GM23338 (cell line): ENCODE results near the gene SRGAP3. TPM values are rescaled to one million over a fixed set of nuclear protein-coding genes. Genes with fewer than 3 reads are reported as not detected.

Source experiments
- ATAC-seq: fragments of 200-7000 bp; cut with Tn5 transposase; 3 replicates; pipeline ENCODE4 v1.9.1; 2020
- DNase-seq: peaks from one replicate; pipeline ENCODE4 v3.0.0-alpha.2; 2015; ENCODE audit warnings: low spot score
- H2AFZ ChIP-seq: fragments of 200-600 bp; sonication (generic); 2 replicates; pipeline ENCODE4 v1.8.0; 2016; ENCODE audit warnings: antibody characterized with exemption, mild to moderate bottlenecking, moderate library complexity
- H3F3A ChIP-seq: fragments of 200-600 bp; sonication (generic); replicated peaks from 2 replicates; pipeline ENCODE4 v1.8.0; 2017; ENCODE audit warnings: antibody characterized with exemption, mixed run types, low read depth
- H3K27ac ChIP-seq: fragments of 200-600 bp; sonication (generic); 2 replicates; pipeline ENCODE4 v1.6.1; 2016; ENCODE audit warnings: low read depth
- H3K27me3 ChIP-seq: fragments of 200-600 bp; sonication (generic); 2 replicates; pipeline ENCODE4 v1.8.0; 2016; ENCODE audit warnings: mild to moderate bottlenecking, mixed run types, moderate library complexity; ENCODE audit not compliant: insufficient read depth
- H3K36me3 ChIP-seq: fragments of 200-600 bp; sonication (generic); 2 replicates; pipeline ENCODE4 v1.8.0; 2016; ENCODE audit warnings: mild to moderate bottlenecking; ENCODE audit not compliant: insufficient read depth
- H3K4me1 ChIP-seq: fragments of 200-600 bp; sonication (generic); 2 replicates; pipeline ENCODE4 v1.8.0; 2016; ENCODE audit warnings: mild to moderate bottlenecking, moderate library complexity; ENCODE audit not compliant: insufficient read depth
- H3K4me2 ChIP-seq: fragments of 200-600 bp; sonication (generic); 2 replicates; pipeline ENCODE4 v1.7.1; 2017; ENCODE audit warnings: mixed run types
- H3K4me3 ChIP-seq: fragments of 200-600 bp; sonication (generic); 2 replicates; pipeline ENCODE4 v1.6.1; 2016; ENCODE audit warnings: mixed run types
- H3K79me2 ChIP-seq: fragments of 200-600 bp; sonication (generic); replicated peaks from 2 replicates; pipeline ENCODE4 v1.8.0; 2017; ENCODE audit warnings: mild to moderate bottlenecking; ENCODE audit not compliant: insufficient read depth
- H3K9me2 ChIP-seq: fragments of 200-600 bp; sonication (generic); 2 replicates; pipeline ENCODE4 v1.8.0; 2017; ENCODE audit not compliant: insufficient read depth
- H4K20me1 ChIP-seq: fragments of 200-600 bp; sonication (generic); replicated peaks from 2 replicates; pipeline ENCODE4 v1.8.0; 2017; ENCODE audit warnings: mild to moderate bottlenecking; ENCODE audit not compliant: insufficient read depth
- H3K27ac Mint-ChIP-seq: 2 replicates; pipeline ENCODE4 v1.8.0; 2020; ENCODE audit warnings: inconsistent platforms, mild to moderate bottlenecking, moderate library complexity, mixed read lengths
- H3K27me3 Mint-ChIP-seq: 3 replicates; pipeline ENCODE4 v1.8.0; 2022; ENCODE audit warnings: low read depth, mild to moderate bottlenecking, moderate library complexity, mixed read lengths, inconsistent platforms; ENCODE audit not compliant: insufficient read depth, poor library complexity
- H3K36me3 Mint-ChIP-seq: 3 replicates; pipeline ENCODE4 v1.8.0; 2021; ENCODE audit warnings: low read depth, mild to moderate bottlenecking, inconsistent platforms, moderate library complexity, mixed read lengths
- H3K4me1 Mint-ChIP-seq: 3 replicates; pipeline ENCODE4 v1.8.0; 2020; ENCODE audit warnings: mild to moderate bottlenecking, inconsistent platforms, mixed read lengths
- H3K4me3 Mint-ChIP-seq: 3 replicates; pipeline ENCODE4 v1.8.0; 2021; ENCODE audit warnings: moderate library complexity, mild to moderate bottlenecking, inconsistent platforms, mixed read lengths
- H3K9me3 Mint-ChIP-seq: 3 replicates; pipeline ENCODE4 v1.8.0; 2020; ENCODE audit warnings: moderate library complexity, mild to moderate bottlenecking, inconsistent platforms, mixed read lengths
- CREB1 ChIP-seq: fragments of 250-450 bp; sonication (Bioruptor Pico); IDR thresholded peaks from 2 replicates; pipeline ENCODE4 v1.5.0; 2020; ENCODE audit warnings: low read depth, mild to moderate bottlenecking, moderate library complexity
- CTCF ChIP-seq, 2 experiments: fragments of 200-600 bp in 1 of 2; sonication (generic) in 1 of 2; conservative IDR thresholded peaks; 2 replicates each; pipeline versions ENCODE4 v1.5.1 to v1.6.1; 2016 to 2017; ENCODE audit warnings: antibody characterized with exemption in 2 of 2, low read depth in 2 of 2, mild to moderate bottlenecking in 2 of 2, moderate library complexity in 1 of 2
- EZH2 ChIP-seq: fragments of 200-600 bp; sonication (generic); IDR thresholded peaks from one replicate; pipeline ENCODE4 v1.8.0; 2017; ENCODE audit warnings: antibody characterized with exemption, mild to moderate bottlenecking, low read depth; ENCODE audit not compliant: unreplicated experiment
- EZH2phosphoT487 ChIP-seq: fragments of 200-600 bp; sonication (generic); IDR thresholded peaks from one replicate; pipeline ENCODE4 v1.8.1; 2018; ENCODE audit warnings: antibody characterized with exemption; ENCODE audit not compliant: unreplicated experiment
- JUNB ChIP-seq: IDR thresholded peaks from one replicate; pipeline ENCODE4 v1.6.1; 2016; ENCODE audit warnings: antibody characterized with exemption; ENCODE audit not compliant: unreplicated experiment
- NANOG ChIP-seq: IDR thresholded peaks from 2 replicates; pipeline ENCODE4 v1.6.1; 2016; ENCODE audit warnings: antibody characterized with exemption, borderline replicate concordance
- POLR2AphosphoS5 ChIP-seq: IDR thresholded peaks from 2 replicates; pipeline ENCODE4 v1.6.1; 2016; ENCODE audit warnings: antibody characterized with exemption, low read depth
- STAT1 ChIP-seq: IDR thresholded peaks from one replicate; pipeline ENCODE4 v1.6.1; 2016; ENCODE audit warnings: antibody characterized with exemption; ENCODE audit not compliant: unreplicated experiment
- ZNF114 ChIP-seq: fragments of 250-450 bp; sonication (Bioruptor Pico); IDR thresholded peaks from 2 replicates; pipeline ENCODE4 v1.5.0; 2020; ENCODE audit warnings: mild to moderate bottlenecking, moderate library complexity
- ZNF331 ChIP-seq: fragments of 250-450 bp; sonication (Bioruptor Pico); IDR thresholded peaks from 2 replicates; pipeline ENCODE4 v1.5.0; 2020; ENCODE audit warnings: low read depth, mild to moderate bottlenecking, moderate library complexity
- polyA plus RNA-seq: library from polyadenylated mRNA; unstranded; fragments of >200 nt; fragmentation: Nextera tagmentation; extraction: Ambion mirVana; gene quantifications from 2 replicates; pipeline ENCODE4 v1.2.1, GENCODE V29; 2016
- total RNA-seq: library from RNA; depleted of rRNA; stranded (reverse); fragments of >200 nt; shearing (Covaris generic); gene quantifications from 2 replicates; pipeline ENCODE4 v1.2.3, GENCODE V29; 2014
- TF ChIP-seq, protein P1 (sequence below): IDR thresholded peaks from one replicate; pipeline ENCODE4 v1.6.1; 2018; ENCODE audit warnings: antibody characterized with exemption; ENCODE audit not compliant: unreplicated experiment
- TF ChIP-seq, protein P2 (sequence below): IDR thresholded peaks from 2 replicates; pipeline ENCODE4 v1.6.1; 2016; ENCODE audit warnings: antibody characterized with exemption
- TF ChIP-seq, protein P3 (sequence below): fragments of 250-450 bp; sonication (Bioruptor Pico); IDR thresholded peaks from 2 replicates; pipeline ENCODE4 v1.5.0; 2020; ENCODE audit warnings: mild to moderate bottlenecking, moderate library complexity

The SRGAP3 gene
- total and polyA plus RNA-seq, 2 experiments from 2014 or later = 6.4 to 9.4 TPM

DNA sequence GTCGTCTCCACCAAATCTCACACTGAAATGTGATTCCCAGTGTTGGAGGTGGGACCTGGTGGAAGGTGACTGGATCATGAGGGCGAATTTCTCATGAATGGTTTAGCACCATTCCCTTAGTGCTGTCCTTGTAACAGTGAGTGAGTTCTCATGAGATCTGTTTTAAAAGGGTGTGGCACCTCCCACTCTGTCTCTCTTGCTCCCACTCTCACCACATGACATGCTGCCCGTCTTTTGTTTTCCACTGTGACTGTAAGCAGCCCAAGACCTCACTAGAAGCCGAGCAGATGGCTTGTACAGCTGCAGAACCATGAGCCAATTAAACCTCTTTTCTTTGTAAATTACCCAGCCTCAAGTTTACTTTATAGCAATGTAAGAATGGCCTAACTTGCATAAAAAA, 307.3 kb downstream of the SRGAP3 start:
- H3K36me3 ChIP-seq = peaks cover 37% of the 10 kb centered on the region; the same call in 1 of the 2 replicates
- H3F3A ChIP-seq = no peaks in the 10 kb centered on the region
- ATAC-seq = no peak
- no peaks in the 10 kb centered on the region for H3K4me1 Mint-ChIP-seq
- TF ChIP-seq EZH2 (no peak), CTCF (conservative IDR thresholded peaks at IDR 0.05; ENCODE audit: low read depth in 2 of 2) (no peak), ZNF331 (CRISPR knock-in tag) (no peak), ZNF114 (CRISPR knock-in tag) (no peak), EZH2phosphoT487 (no peak), STAT1 (no peak), CREB1 (CRISPR knock-in tag) (no peak), POLR2AphosphoS5 (no peak), JUNB (no peak), NANOG (no peak)
- TF ChIP-seq, protein P1, sequence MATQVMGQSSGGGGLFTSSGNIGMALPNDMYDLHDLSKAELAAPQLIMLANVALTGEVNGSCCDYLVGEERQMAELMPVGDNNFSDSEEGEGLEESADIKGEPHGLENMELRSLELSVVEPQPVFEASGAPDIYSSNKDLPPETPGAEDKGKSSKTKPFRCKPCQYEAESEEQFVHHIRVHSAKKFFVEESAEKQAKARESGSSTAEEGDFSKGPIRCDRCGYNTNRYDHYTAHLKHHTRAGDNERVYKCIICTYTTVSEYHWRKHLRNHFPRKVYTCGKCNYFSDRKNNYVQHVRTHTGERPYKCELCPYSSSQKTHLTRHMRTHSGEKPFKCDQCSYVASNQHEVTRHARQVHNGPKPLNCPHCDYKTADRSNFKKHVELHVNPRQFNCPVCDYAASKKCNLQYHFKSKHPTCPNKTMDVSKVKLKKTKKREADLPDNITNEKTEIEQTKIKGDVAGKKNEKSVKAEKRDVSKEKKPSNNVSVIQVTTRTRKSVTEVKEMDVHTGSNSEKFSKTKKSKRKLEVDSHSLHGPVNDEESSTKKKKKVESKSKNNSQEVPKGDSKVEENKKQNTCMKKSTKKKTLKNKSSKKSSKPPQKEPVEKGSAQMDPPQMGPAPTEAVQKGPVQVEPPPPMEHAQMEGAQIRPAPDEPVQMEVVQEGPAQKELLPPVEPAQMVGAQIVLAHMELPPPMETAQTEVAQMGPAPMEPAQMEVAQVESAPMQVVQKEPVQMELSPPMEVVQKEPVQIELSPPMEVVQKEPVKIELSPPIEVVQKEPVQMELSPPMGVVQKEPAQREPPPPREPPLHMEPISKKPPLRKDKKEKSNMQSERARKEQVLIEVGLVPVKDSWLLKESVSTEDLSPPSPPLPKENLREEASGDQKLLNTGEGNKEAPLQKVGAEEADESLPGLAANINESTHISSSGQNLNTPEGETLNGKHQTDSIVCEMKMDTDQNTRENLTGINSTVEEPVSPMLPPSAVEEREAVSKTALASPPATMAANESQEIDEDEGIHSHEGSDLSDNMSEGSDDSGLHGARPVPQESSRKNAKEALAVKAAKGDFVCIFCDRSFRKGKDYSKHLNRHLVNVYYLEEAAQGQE = no peak
- TF ChIP-seq, protein P2, sequence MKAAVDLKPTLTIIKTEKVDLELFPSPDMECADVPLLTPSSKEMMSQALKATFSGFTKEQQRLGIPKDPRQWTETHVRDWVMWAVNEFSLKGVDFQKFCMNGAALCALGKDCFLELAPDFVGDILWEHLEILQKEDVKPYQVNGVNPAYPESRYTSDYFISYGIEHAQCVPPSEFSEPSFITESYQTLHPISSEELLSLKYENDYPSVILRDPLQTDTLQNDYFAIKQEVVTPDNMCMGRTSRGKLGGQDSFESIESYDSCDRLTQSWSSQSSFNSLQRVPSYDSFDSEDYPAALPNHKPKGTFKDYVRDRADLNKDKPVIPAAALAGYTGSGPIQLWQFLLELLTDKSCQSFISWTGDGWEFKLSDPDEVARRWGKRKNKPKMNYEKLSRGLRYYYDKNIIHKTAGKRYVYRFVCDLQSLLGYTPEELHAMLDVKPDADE = no peak
- TF ChIP-seq, protein P3, sequence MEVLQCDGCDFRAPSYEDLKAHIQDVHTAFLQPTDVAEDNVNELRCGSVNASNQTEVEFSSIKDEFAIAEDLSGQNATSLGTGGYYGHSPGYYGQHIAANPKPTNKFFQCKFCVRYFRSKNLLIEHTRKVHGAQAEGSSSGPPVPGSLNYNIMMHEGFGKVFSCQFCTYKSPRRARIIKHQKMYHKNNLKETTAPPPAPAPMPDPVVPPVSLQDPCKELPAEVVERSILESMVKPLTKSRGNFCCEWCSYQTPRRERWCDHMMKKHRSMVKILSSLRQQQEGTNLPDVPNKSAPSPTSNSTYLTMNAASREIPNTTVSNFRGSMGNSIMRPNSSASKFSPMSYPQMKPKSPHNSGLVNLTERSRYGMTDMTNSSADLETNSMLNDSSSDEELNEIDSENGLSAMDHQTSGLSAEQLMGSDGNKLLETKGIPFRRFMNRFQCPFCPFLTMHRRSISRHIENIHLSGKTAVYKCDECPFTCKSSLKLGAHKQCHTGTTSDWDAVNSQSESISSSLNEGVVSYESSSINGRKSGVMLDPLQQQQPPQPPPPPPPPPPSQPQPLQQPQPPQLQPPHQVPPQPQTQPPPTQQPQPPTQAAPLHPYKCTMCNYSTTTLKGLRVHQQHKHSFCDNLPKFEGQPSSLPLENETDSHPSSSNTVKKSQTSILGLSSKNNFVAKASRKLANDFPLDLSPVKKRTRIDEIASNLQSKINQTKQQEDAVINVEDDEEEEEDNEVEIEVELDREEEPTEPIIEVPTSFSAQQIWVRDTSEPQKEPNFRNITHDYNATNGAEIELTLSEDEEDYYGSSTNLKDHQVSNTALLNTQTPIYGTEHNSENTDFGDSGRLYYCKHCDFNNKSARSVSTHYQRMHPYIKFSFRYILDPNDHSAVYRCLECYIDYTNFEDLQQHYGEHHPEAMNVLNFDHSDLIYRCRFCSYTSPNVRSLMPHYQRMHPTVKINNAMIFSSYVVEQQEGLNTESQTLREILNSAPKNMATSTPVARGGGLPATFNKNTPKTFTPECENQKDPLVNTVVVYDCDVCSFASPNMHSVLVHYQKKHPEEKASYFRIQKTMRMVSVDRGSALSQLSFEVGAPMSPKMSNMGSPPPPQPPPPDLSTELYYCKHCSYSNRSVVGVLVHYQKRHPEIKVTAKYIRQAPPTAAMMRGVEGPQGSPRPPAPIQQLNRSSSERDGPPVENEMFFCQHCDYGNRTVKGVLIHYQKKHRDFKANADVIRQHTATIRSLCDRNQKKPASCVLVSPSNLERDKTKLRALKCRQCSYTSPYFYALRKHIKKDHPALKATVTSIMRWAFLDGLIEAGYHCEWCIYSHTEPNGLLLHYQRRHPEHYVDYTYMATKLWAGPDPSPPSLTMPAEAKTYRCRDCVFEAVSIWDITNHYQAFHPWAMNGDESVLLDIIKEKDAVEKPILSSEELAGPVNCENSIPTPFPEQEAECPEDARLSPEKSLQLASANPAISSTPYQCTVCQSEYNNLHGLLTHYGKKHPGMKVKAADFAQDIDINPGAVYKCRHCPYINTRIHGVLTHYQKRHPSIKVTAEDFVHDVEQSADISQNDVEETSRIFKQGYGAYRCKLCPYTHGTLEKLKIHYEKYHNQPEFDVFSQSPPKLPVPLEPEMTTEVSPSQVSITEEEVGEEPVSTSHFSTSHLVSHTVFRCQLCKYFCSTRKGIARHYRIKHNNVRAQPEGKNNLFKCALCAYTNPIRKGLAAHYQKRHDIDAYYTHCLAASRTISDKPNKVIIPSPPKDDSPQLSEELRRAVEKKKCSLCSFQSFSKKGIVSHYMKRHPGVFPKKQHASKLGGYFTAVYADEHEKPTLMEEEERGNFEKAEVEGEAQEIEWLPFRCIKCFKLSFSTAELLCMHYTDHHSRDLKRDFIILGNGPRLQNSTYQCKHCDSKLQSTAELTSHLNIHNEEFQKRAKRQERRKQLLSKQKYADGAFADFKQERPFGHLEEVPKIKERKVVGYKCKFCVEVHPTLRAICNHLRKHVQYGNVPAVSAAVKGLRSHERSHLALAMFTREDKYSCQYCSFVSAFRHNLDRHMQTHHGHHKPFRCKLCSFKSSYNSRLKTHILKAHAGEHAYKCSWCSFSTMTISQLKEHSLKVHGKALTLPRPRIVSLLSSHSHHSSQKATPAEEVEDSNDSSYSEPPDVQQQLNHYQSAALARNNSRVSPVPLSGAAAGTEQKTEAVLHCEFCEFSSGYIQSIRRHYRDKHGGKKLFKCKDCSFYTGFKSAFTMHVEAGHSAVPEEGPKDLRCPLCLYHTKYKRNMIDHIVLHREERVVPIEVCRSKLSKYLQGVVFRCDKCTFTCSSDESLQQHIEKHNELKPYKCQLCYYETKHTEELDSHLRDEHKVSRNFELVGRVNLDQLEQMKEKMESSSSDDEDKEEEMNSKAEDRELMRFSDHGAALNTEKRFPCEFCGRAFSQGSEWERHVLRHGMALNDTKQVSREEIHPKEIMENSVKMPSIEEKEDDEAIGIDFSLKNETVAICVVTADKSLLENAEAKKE (CRISPR knock-in tag) = no peak
- no peak overlapping the region for H3K27ac Mint-ChIP-seq
- no peaks in the 10 kb centered on the region for H3K79me2 ChIP-seq
- H3K4me2 ChIP-seq = no peak overlapping the region
- no peak overlapping the region for H3K4me3 Mint-ChIP-seq
- H3K36me3 Mint-ChIP-seq = peaks cover 57% of the 10 kb centered on the region
- no peaks in the 10 kb centered on the region for H3K27me3 ChIP-seq
- peaks cover 3% of the 10 kb centered on the region; the same call in 1 of the 2 replicates for H4K20me1 ChIP-seq
- 0 out of 3 replicates have a peak, but pooled peaks cover 4% of the 10 kb centered on the region for H3K9me3 Mint-ChIP-seq
- no peaks in the 10 kb centered on the region for H3K9me2 ChIP-seq
- no peak for DNase-seq
- H2AFZ ChIP-seq = no peak overlapping the region
- H3K4me1 ChIP-seq = no peaks in the 10 kb centered on the region
- no peaks in the 10 kb centered on the region for H3K27me3 Mint-ChIP-seq
- no peak overlapping the region for H3K27ac ChIP-seq
- no peak overlapping the region for H3K4me3 ChIP-seq
